ENCODE measurements around the gene NUS1.

GRCh38 chr6:117684749-117685148, 9.5 kb downstream of the NUS1 start:
- TF ChIP-seq CTCF (CRISPR knock-in tag; IDR thresholded peaks at IDR 0.05) (no peak), FOXC1 (CRISPR knock-in tag; IDR thresholded peaks at IDR 0.05; ENCODE audit: borderline replicate concordance) (no peak)

All from HepG2 (cell line).